ENCODE data around the gene PTPRG.

GRCh38 chr3:61646851-61647525 is 85.6 kb downstream of the PTPRG start:
- TF ChIP-seq CTCF (IDR thresholded peaks at IDR 0.05) (no peak), TCF7L2 (IDR thresholded peaks at IDR 0.05; ENCODE audit: low read depth, low read length) (no peak), REST (IDR thresholded peaks at IDR 0.05; ENCODE audit: insufficient read depth in 1 of 2, low read depth in 2 of 2, low read length in 1 of 2) (no peak), POLR2AphosphoS5 (IDR thresholded peaks at IDR 0.05; ENCODE audit: low read depth, low read length) (no peak), SIN3A (IDR thresholded peaks at IDR 0.05; ENCODE audit: borderline replicate concordance, insufficient read depth, low read depth, low read length) (no peak)

All from Panc1 (cell line).